K562 (cell line): Measurements from ENCODE around the gene TIGD4. TPM values are rescaled to one million over a fixed set of nuclear protein-coding genes. Genes with fewer than 3 reads are reported as not detected.
A peak's percentile ranks its signal among the peaks of the same experiment; 100 is the strongest.

Source experiments
- BMI1 ChIP-seq: fragments of 150-350 bp; IDR thresholded peaks from 2 replicates; pipeline ENCODE4 v1.6.1; 2014; ENCODE audit warnings: low read length
- CEBPB ChIP-seq: fragments of 450-650 bp; IDR thresholded peaks from 2 replicates; pipeline ENCODE4 v1.6.1; 2016; ENCODE audit warnings: missing genetic modification characterization, missing compliant biosample characterization
- CTBP1 ChIP-seq: fragments of 450-650 bp; IDR thresholded peaks from 2 replicates; pipeline ENCODE4 v1.6.1; 2016; ENCODE audit warnings: borderline replicate concordance
- E2F3 ChIP-seq: fragments of 250-450 bp; sonication (Bioruptor Pico); IDR thresholded peaks from 2 replicates; pipeline ENCODE4 v1.4.0; 2020; ENCODE audit warnings: mild to moderate bottlenecking
- EGR1 ChIP-seq: fragments of 450-650 bp; conservative IDR thresholded peaks from 2 replicates; pipeline ENCODE4 v1.6.1; 2017; ENCODE audit warnings: mild to moderate bottlenecking
- FOXM1 ChIP-seq, 2 experiments: fragments of 450-650 bp in 1 of 2; sonication (generic) in 1 of 2; formaldehyde crosslinking in 1 of 2; IDR thresholded peaks; 2 replicates each; pipeline versions ENCODE4 v1.6.1 to v1.9.0; 2017 to 2022; ENCODE audit warnings: low read depth in 2 of 2, mild to moderate bottlenecking in 2 of 2, missing genetic modification reagents in 1 of 2, moderate library complexity in 1 of 2
- HNRNPH1 ChIP-seq: fragments of 200-400 bp; formaldehyde crosslinking; optimal IDR thresholded peaks from 2 replicates; pipeline ENCODE3; 2017; ENCODE audit warnings: low read depth, mild to moderate bottlenecking, low read length, moderate library complexity
- MAFF ChIP-seq: IDR thresholded peaks from 2 replicates; pipeline ENCODE4 v1.6.1; 2012; ENCODE audit warnings: low read length, improper control_type of control experiment
- MTA2 ChIP-seq: fragments of 450-650 bp; IDR thresholded peaks from 2 replicates; pipeline ENCODE4 v1.6.1; 2016; ENCODE audit warnings: low read depth
- MYBL2 ChIP-seq, 2 experiments: fragments of 450-650 bp in 1 of 2; sonication (generic) in 1 of 2; formaldehyde crosslinking in 1 of 2; IDR thresholded peaks; 2 replicates each; pipeline versions ENCODE4 v1.6.1 to v1.8.1; 2017 to 2022; ENCODE audit warnings: borderline replicate concordance in 1 of 2, inconsistent platforms in 1 of 2, low read depth in 1 of 2, mild to moderate bottlenecking in 1 of 2, missing genetic modification reagents in 1 of 2, moderate library complexity in 1 of 2
- NCOA4 ChIP-seq: fragments of 450-650 bp; IDR thresholded peaks from 2 replicates; pipeline ENCODE4 v1.6.1; 2018; ENCODE audit warnings: mild to moderate bottlenecking; ENCODE audit not compliant: partially characterized antibody
- NFIC ChIP-seq: fragments of 450-650 bp; IDR thresholded peaks from 2 replicates; pipeline ENCODE4 v1.6.1; 2017; ENCODE audit warnings: mild to moderate bottlenecking, inconsistent platforms
- RBBP5 ChIP-seq: fragments of 200-600 bp; sonication (generic); IDR thresholded peaks from 2 replicates; pipeline ENCODE4 v1.6.1; 2012; ENCODE audit warnings: borderline replicate concordance, mild to moderate bottlenecking, low read length, control low read depth, inconsistent platforms; ENCODE audit not compliant: insufficient read depth, poor library complexity, severe bottlenecking
- RBM15 ChIP-seq: fragments of 200-400 bp; formaldehyde crosslinking; IDR thresholded peaks from 2 replicates; pipeline ENCODE4 v1.6.1; 2018; ENCODE audit warnings: mild to moderate bottlenecking, low read length, moderate library complexity; ENCODE audit not compliant: insufficient read depth
- RBM39 ChIP-seq: fragments of 200-400 bp; formaldehyde crosslinking; optimal IDR thresholded peaks from 2 replicates; pipeline ENCODE3; 2018; ENCODE audit warnings: low read depth, low read length
- TEAD1 ChIP-seq, 2 experiments: fragments of 450-650 bp in 1 of 2; sonication (generic) in 1 of 2; formaldehyde crosslinking; IDR thresholded peaks; 2 replicates each; pipeline versions ENCODE4 v1.4.0 to v1.8.0; 2020 to 2022; ENCODE audit warnings: mild to moderate bottlenecking in 2 of 2, missing genetic modification reagents in 1 of 2
- USF2 ChIP-seq: sonication (generic); formaldehyde crosslinking; IDR thresholded peaks from 2 replicates; pipeline ENCODE4 v1.5.0; 2020; ENCODE audit warnings: missing genetic modification reagents
- ZBTB49 ChIP-seq: sonication (generic); formaldehyde crosslinking; IDR thresholded peaks from 2 replicates; pipeline ENCODE4 v1.8.0; 2022; ENCODE audit warnings: missing genetic modification reagents, mild to moderate bottlenecking, borderline replicate concordance
- ZFX ChIP-seq: sonication (generic); formaldehyde crosslinking; IDR thresholded peaks from 2 replicates; pipeline ENCODE4 v1.8.0; 2022; ENCODE audit warnings: mild to moderate bottlenecking, missing genetic modification reagents, moderate library complexity
- ZNF24 ChIP-seq: fragments of 450-650 bp; IDR thresholded peaks from 2 replicates; pipeline ENCODE4 v1.6.1; 2016
- ZNF766 ChIP-seq: fragments of 200-800 bp; sonication (Bioruptor generic); conservative IDR thresholded peaks from 2 replicates; pipeline ENCODE4 v1.6.1; 2016; ENCODE audit warnings: missing genetic modification characterization, missing compliant biosample characterization
- ZSCAN29 ChIP-seq: fragments of 450-650 bp; IDR thresholded peaks from 2 replicates; pipeline ENCODE4 v1.6.1; 2017
- polyA plus RNA-seq, 8 experiments: library from polyadenylated mRNA; depleted of rRNA in 4 of 8; stranded (reverse) in 5 of 8; unstranded in 3 of 8; fragments of >200 nt; fragmentation: Nextera tagmentation in 2 of 8; fragmentation: Illumina TruSeq in 1 of 8; extraction: Ambion mirVana in 2 of 8; extraction: Trizol in 1 of 8; gene quantifications; 2 replicates each; pipeline versions ENCODE4 v1.2.1 to v1.2.3, GENCODE V29; 2011 to 2014; ENCODE audit warnings: inconsistent platforms in 1 of 8, missing spikeins in 1 of 8
- total RNA-seq, 7 experiments: library from RNA; depleted of rRNA in 6 of 7; stranded (reverse); fragments of >200 nt in 6 of 7; fragmentation: Illumina TruSeq in 2 of 7; extraction: Trizol in 2 of 7; gene quantifications; 2 replicates each; pipeline versions ENCODE4 v1.2.1 to v1.2.3, GENCODE V29; 2011 to 2021; ENCODE audit warnings: low replicate concordance in 1 of 7
- TF ChIP-seq, protein P1 (sequence below): fragments of 450-650 bp; conservative IDR thresholded peaks from 2 replicates; pipeline ENCODE4 v1.6.1; 2016; ENCODE audit warnings: missing genetic modification characterization, low read depth, mild to moderate bottlenecking, control low read depth, missing compliant biosample characterization
- TF ChIP-seq, protein P2 (sequence below): fragments of 250-450 bp; sonication (Bioruptor Pico); IDR thresholded peaks from 2 replicates; pipeline ENCODE4 v1.9.0; 2021; ENCODE audit warnings: mild to moderate bottlenecking

TIGD4 gene
- total and polyA plus RNA-seq, 9 of the 15 experiments (the other 6 are each of a cell fraction or from before 2014, with no cell fraction given): 0.07 to 0.28 (median 0.18) TPM

GRCh38 chr4:152780267-152780778, 793 bp upstream of the TIGD4 start (continued):
- TF ChIP-seq HNRNPH1: no peak
- TF ChIP-seq, protein P1, sequence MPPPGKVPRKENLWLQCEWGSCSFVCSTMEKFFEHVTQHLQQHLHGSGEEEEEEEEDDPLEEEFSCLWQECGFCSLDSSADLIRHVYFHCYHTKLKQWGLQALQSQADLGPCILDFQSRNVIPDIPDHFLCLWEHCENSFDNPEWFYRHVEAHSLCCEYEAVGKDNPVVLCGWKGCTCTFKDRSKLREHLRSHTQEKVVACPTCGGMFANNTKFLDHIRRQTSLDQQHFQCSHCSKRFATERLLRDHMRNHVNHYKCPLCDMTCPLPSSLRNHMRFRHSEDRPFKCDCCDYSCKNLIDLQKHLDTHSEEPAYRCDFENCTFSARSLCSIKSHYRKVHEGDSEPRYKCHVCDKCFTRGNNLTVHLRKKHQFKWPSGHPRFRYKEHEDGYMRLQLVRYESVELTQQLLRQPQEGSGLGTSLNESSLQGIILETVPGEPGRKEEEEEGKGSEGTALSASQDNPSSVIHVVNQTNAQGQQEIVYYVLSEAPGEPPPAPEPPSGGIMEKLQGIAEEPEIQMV (tag): no peak
- TF ChIP-seq ZBTB49 (CRISPR knock-in tag): 0 out of 2 replicates have a peak, but pooled peaks have one; percentile 46
- no peak for TF ChIP-seq RBM15
- no peak for TF ChIP-seq MTA2
- TF ChIP-seq USF2 (CRISPR knock-in tag): no peak
- TF ChIP-seq TEAD1 (CRISPR knock-in tag; IDR thresholded peaks at IDR 0.05): no peak
- 0 out of 2 replicates have a peak, but pooled peaks have one; percentile 10 for TF ChIP-seq ZNF766
- TF ChIP-seq FOXM1 (IDR thresholded peaks at IDR 0.05; ENCODE audit: low read depth): no peak
- no peak for TF ChIP-seq FOXM1 (CRISPR knock-in tag; IDR thresholded peaks at IDR 0.05; ENCODE audit: low read depth)
- TF ChIP-seq NFIC: no peak
- no peak for TF ChIP-seq ZFX (CRISPR knock-in tag)
- no peak for TF ChIP-seq MAFF
- no peak for TF ChIP-seq EGR1
- TF ChIP-seq RBBP5: peak; percentile 23
- 0 out of 2 replicates have a peak, but pooled peaks have one; percentile 37 for TF ChIP-seq CTBP1
- no peak for TF ChIP-seq BMI1
- no peak for TF ChIP-seq RBM39
- no peak for TF ChIP-seq CEBPB
- no peak for TF ChIP-seq NCOA4
- TF ChIP-seq, protein P2, sequence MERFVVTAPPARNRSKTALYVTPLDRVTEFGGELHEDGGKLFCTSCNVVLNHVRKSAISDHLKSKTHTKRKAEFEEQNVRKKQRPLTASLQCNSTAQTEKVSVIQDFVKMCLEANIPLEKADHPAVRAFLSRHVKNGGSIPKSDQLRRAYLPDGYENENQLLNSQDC: no peak
- TF ChIP-seq MYBL2 (IDR thresholded peaks at IDR 0.05; ENCODE audit: low read depth): no peak
- TF ChIP-seq MYBL2 (CRISPR knock-in tag; IDR thresholded peaks at IDR 0.05; ENCODE audit: borderline replicate concordance): no peak
- TF ChIP-seq E2F3 (CRISPR knock-in tag): no peak
- no peak for TF ChIP-seq ZSCAN29
- TF ChIP-seq ZNF24: no peak
